Fibroblast of lung (primary cell): Measurements from ENCODE around the gene CAPN13.

Experiments
- EZH2 ChIP-seq: IDR thresholded peaks from 2 replicates; pipeline ENCODE4 v1.5.1; 2012; ENCODE audit warnings: low read length, control low read depth, mild to moderate bottlenecking; ENCODE audit errors: missing control alignments
- TF ChIP-seq, protein P1 (sequence below), 2 donors: IDR thresholded peaks in 1 of 2; conservative IDR thresholded peaks in 1 of 2; 1 replicate in 1 of 2; 2 replicates in 1 of 2; pipeline ENCODE4 v1.5.1; 2011 to 2012; ENCODE audit warnings: low read length in 2 of 2, control low read depth in 1 of 2, inconsistent platforms in 1 of 2, low read depth in 1 of 2, mild to moderate bottlenecking in 1 of 2

- no peak for TF ChIP-seq EZH2
- TF ChIP-seq, protein P1, sequence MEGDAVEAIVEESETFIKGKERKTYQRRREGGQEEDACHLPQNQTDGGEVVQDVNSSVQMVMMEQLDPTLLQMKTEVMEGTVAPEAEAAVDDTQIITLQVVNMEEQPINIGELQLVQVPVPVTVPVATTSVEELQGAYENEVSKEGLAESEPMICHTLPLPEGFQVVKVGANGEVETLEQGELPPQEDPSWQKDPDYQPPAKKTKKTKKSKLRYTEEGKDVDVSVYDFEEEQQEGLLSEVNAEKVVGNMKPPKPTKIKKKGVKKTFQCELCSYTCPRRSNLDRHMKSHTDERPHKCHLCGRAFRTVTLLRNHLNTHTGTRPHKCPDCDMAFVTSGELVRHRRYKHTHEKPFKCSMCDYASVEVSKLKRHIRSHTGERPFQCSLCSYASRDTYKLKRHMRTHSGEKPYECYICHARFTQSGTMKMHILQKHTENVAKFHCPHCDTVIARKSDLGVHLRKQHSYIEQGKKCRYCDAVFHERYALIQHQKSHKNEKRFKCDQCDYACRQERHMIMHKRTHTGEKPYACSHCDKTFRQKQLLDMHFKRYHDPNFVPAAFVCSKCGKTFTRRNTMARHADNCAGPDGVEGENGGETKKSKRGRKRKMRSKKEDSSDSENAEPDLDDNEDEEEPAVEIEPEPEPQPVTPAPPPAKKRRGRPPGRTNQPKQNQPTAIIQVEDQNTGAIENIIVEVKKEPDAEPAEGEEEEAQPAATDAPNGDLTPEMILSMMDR (conservative IDR thresholded peaks at IDR 0.05 in 1 of 2, IDR thresholded peaks at IDR 0.05 in 1 of 2; ENCODE audit: low read depth in 1 of 2, low read length in 2 of 2), result no peak
Measured at GRCh38 chr2:30823452-30823851, 16.2 kb upstream of the CAPN13 start.
